IMR-90 (cell line): ENCODE results near the gene PDHB. TPM values are rescaled to one million over a fixed set of nuclear protein-coding genes. Genes with fewer than 3 reads are reported as not detected.

ENCODE experiments used
- ATAC-seq: fragments of 200-7000 bp; cut with Tn5 transposase; 2 replicates; pipeline ENCODE4 v1.9.1; 2020; ENCODE audit warnings: low read depth, mild to moderate bottlenecking, moderate library complexity
- BruUV-seq: library from RNA; stranded (reverse); fragments of 400-500 nt; replicated peaks from 2 replicates; lab custom pipeline; 2021; lab: Mats Ljungman, UMichigan
- CTCF ChIA-PET: fragments of 300-600 bp; formaldehyde crosslinking; extraction: SDS; loops from one replicate; lab custom pipeline; 2021; ENCODE audit warnings: antibody characterized with exemption; lab: Yijun Ruan, JAX
- POLR2A ChIA-PET: fragments of 300-600 bp; sonication (Branson Sonifier 250); formaldehyde crosslinking; loops from one replicate; lab custom pipeline; 2022; ENCODE audit warnings: antibody characterized with exemption; ENCODE audit not compliant: unreplicated experiment; lab: Charles Lee
- DNase-seq: peaks from one replicate; pipeline ENCODE4 v3.0.0; 2013
- H2AFZ ChIP-seq: replicated peaks from 2 replicates; pipeline ENCODE3; 2013; ENCODE audit warnings: low read length, mild to moderate bottlenecking; ENCODE audit not compliant: poor library complexity
- H2AK5ac ChIP-seq: 2 replicates; pipeline ENCODE4 v1.6.1; 2013; ENCODE audit warnings: low read depth, low read length, inconsistent platforms
- H2AK9ac ChIP-seq: replicated peaks from 2 replicates; pipeline ENCODE3; 2013; ENCODE audit warnings: mild to moderate bottlenecking, low read depth, low read length, moderate library complexity; ENCODE audit not compliant: poor library complexity
- H2BK120ac ChIP-seq: 2 replicates; pipeline ENCODE4 v1.6.1; 2013; ENCODE audit warnings: low read depth, low read length, inconsistent platforms
- H2BK15ac ChIP-seq: 3 replicates; pipeline ENCODE4 v1.6.1; 2013; ENCODE audit warnings: low read depth, low read length, inconsistent platforms
- H2BK20ac ChIP-seq: 2 replicates; pipeline ENCODE4 v1.6.1; 2013; ENCODE audit warnings: low read depth, mild to moderate bottlenecking, inconsistent platforms, low read length, moderate library complexity
- H2BK5ac ChIP-seq: 2 replicates; pipeline ENCODE4 v1.6.1; 2013; ENCODE audit warnings: mild to moderate bottlenecking, low read depth, low read length, inconsistent platforms; ENCODE audit not compliant: poor library complexity, severe bottlenecking
- H3K14ac ChIP-seq: replicated peaks from 2 replicates; pipeline ENCODE4 v1.6.1; 2013; ENCODE audit warnings: low read depth, low read length, inconsistent platforms
- H3K18ac ChIP-seq: 2 replicates; pipeline ENCODE4 v1.6.1; 2013; ENCODE audit warnings: low read depth, low read length, control low read depth
- H3K23ac ChIP-seq: 2 replicates; pipeline ENCODE4 v1.6.1; 2013; ENCODE audit warnings: low read depth, low read length, inconsistent platforms
- H3K27ac ChIP-seq: 2 replicates; pipeline ENCODE4 v1.5.1; 2013; ENCODE audit warnings: mild to moderate bottlenecking, control low read depth, low read length; ENCODE audit not compliant: insufficient read depth
- H3K27me3 ChIP-seq: 2 replicates; pipeline ENCODE4 v1.6.1; 2013; ENCODE audit warnings: low read length; ENCODE audit not compliant: control insufficient read depth, insufficient read depth
- H3K36me3 ChIP-seq: 2 replicates; pipeline ENCODE4 v1.6.1; 2013; ENCODE audit warnings: low read length, mixed read lengths; ENCODE audit not compliant: control insufficient read depth, insufficient read depth
- H3K4ac ChIP-seq: 2 replicates; pipeline ENCODE4 v1.6.1; 2013; ENCODE audit warnings: low read depth, low read length, inconsistent platforms
- H3K4me1 ChIP-seq: 2 replicates; pipeline ENCODE4 v1.6.1; 2013; ENCODE audit warnings: low read length, mixed read lengths; ENCODE audit not compliant: control insufficient read depth, insufficient read depth
- H3K4me2 ChIP-seq: 2 replicates; pipeline ENCODE4 v1.6.1; 2013; ENCODE audit warnings: low read depth, mild to moderate bottlenecking, control low read depth, low read length, moderate library complexity
- H3K4me3 ChIP-seq: 2 replicates; pipeline ENCODE4 v1.5.1; 2013; ENCODE audit warnings: low read depth, mild to moderate bottlenecking, control low read depth, low read length, moderate library complexity; ENCODE audit not compliant: insufficient read depth
- H3K56ac ChIP-seq: 2 replicates; pipeline ENCODE4 v1.6.1; 2013; ENCODE audit warnings: low read length, inconsistent platforms; ENCODE audit not compliant: insufficient read depth; ENCODE audit errors: extremely low read depth
- H3K79me1 ChIP-seq, 2 experiments: 2 replicates each; pipeline ENCODE4 v1.6.1; 2013; ENCODE audit warnings: low read length in 2 of 2, inconsistent platforms in 1 of 2, low read depth in 1 of 2
- H3K9ac ChIP-seq: 2 replicates; pipeline ENCODE4 v1.6.1; 2013; ENCODE audit warnings: low read depth, low read length, control low read depth
- H3K9me1 ChIP-seq: 2 replicates; pipeline ENCODE4 v1.6.1; 2013; ENCODE audit warnings: low read length, inconsistent platforms; ENCODE audit not compliant: insufficient read depth
- H3K9me3 ChIP-seq: 2 replicates; pipeline ENCODE4 v1.6.1; 2013; ENCODE audit warnings: low read length; ENCODE audit not compliant: control insufficient read depth, insufficient read depth
- H4K20me1 ChIP-seq: 2 replicates; pipeline ENCODE4 v1.6.1; 2013; ENCODE audit warnings: low read length, inconsistent platforms; ENCODE audit not compliant: insufficient read depth
- H4K5ac ChIP-seq: 2 replicates; pipeline ENCODE4 v1.6.1; 2013; ENCODE audit warnings: mild to moderate bottlenecking, low read depth, low read length, control low read depth
- H4K8ac ChIP-seq, 2 experiments: 2 replicates each; pipeline ENCODE4 v1.6.1; 2013; ENCODE audit warnings: low read depth in 2 of 2, low read length in 2 of 2, control low read depth in 1 of 2, inconsistent platforms in 1 of 2
- H4K91ac ChIP-seq: 2 replicates; pipeline ENCODE4 v1.6.1; 2013; ENCODE audit warnings: low read depth, low read length, inconsistent platforms; ENCODE audit not compliant: insufficient read depth
- BHLHE40 ChIP-seq: fragments of 150-350 bp; IDR thresholded peaks from 2 replicates; pipeline ENCODE4 v1.6.1; 2016; ENCODE audit warnings: mild to moderate bottlenecking, low read depth, low read length
- CEBPB ChIP-seq: IDR thresholded peaks from 2 replicates; pipeline ENCODE4 v1.6.1; 2012; ENCODE audit warnings: low read depth, low read length, improper control_type of control experiment
- CHD1 ChIP-seq: IDR thresholded peaks from 2 replicates; pipeline ENCODE4 v1.6.1; 2012; ENCODE audit warnings: low read depth, low read length, improper control_type of control experiment
- CTCF ChIP-seq: conservative IDR thresholded peaks from 2 replicates; pipeline ENCODE4 v1.5.1; 2012; ENCODE audit warnings: mild to moderate bottlenecking, low read depth, low read length, improper control_type of control experiment
- ELK1 ChIP-seq: fragments of 150-350 bp; IDR thresholded peaks from 2 replicates; pipeline ENCODE4 v1.6.1; 2016; ENCODE audit warnings: low read depth, mild to moderate bottlenecking, low read length, moderate library complexity, borderline replicate concordance
- FOS ChIP-seq: fragments of 150-350 bp; IDR thresholded peaks from 2 replicates; pipeline ENCODE4 v1.6.1; 2016; ENCODE audit warnings: low read depth, low read length
- MAFK ChIP-seq: IDR thresholded peaks from 2 replicates; pipeline ENCODE4 v1.6.1; 2012; ENCODE audit warnings: low read depth, low read length, improper control_type of control experiment
- MAZ ChIP-seq: IDR thresholded peaks from 2 replicates; pipeline ENCODE4 v1.6.1; 2012; ENCODE audit warnings: low read depth, mild to moderate bottlenecking, low read length, improper control_type of control experiment, moderate library complexity, borderline replicate concordance
- MXI1 ChIP-seq: IDR thresholded peaks from 2 replicates; pipeline ENCODE4 v1.6.1; 2012; ENCODE audit warnings: low read depth, mild to moderate bottlenecking, low read length, moderate library complexity, borderline replicate concordance
- NFE2L2 ChIP-seq: fragments of 150-350 bp; IDR thresholded peaks from 2 replicates; pipeline ENCODE4 v1.6.1; 2016; ENCODE audit warnings: low read depth, mild to moderate bottlenecking, low read length
- POLR2A ChIP-seq: IDR thresholded peaks from 2 replicates; pipeline ENCODE4 v1.6.1; 2012; ENCODE audit warnings: mild to moderate bottlenecking, low read depth, low read length
- RAD21 ChIP-seq: IDR thresholded peaks from 2 replicates; pipeline ENCODE4 v1.6.1; 2012; ENCODE audit warnings: low read length, improper control_type of control experiment
- RCOR1 ChIP-seq: IDR thresholded peaks from 2 replicates; pipeline ENCODE4 v1.6.1; 2012; ENCODE audit warnings: mild to moderate bottlenecking, low read length, improper control_type of control experiment; ENCODE audit not compliant: insufficient replicate concordance
- RFX5 ChIP-seq: IDR thresholded peaks from 2 replicates; pipeline ENCODE4 v1.8.0; 2012; ENCODE audit warnings: low read depth, mild to moderate bottlenecking, low read length, moderate library complexity
- SMC3 ChIP-seq: fragments of 150-350 bp; IDR thresholded peaks from 2 replicates; pipeline ENCODE4 v1.6.1; 2016; ENCODE audit warnings: low read depth, mild to moderate bottlenecking, antibody characterized with exemption, low read length, moderate library complexity
- USF2 ChIP-seq: fragments of 150-350 bp; IDR thresholded peaks from 2 replicates; pipeline ENCODE4 v1.6.1; 2017; ENCODE audit warnings: mild to moderate bottlenecking, antibody characterized with exemption, low read length, low read depth
- WGBS, 2 experiments: methylation state at CpG; one replicate each; pipeline versions ENCODE4 v1.1.5 to v1.1.7; 2013; ENCODE audit warnings: missing lambda C conversion rate in 2 of 2; ENCODE audit not compliant: insufficient read length in 1 of 2; ENCODE audit errors: extremely low coverage in 2 of 2; 5-methylcytosine and 5-hydroxymethylcytosine counted together
- dilution Hi-C: fragments of 300-500 bp; cut with HindIII; formaldehyde crosslinking; loops from one replicate; pipeline ENCODE4 v1.14.3; 2018; ENCODE audit warnings: low sequenced_read_pairs; ENCODE audit not compliant: unreplicated experiment
- in situ Hi-C: fragments of 300-500 bp; cut with MboI; formaldehyde crosslinking; loops from 3 replicates; pipeline ENCODE4 v1.14.3; 2019; ENCODE audit warnings: low sequenced_read_pairs, inconsistent platforms, mixed read lengths
- intact Hi-C: fragments of 100-400 bp; cut with micrococcal nuclease; formaldehyde crosslinking; loops from 2 replicates; pipeline ENCODE4 v1.10.0; 2022
- polyA plus RNA-seq, 3 experiments: library from polyadenylated mRNA; depleted of rRNA; stranded (reverse); fragments of >200 nt; gene quantifications; 2 replicates each; pipeline ENCODE4 v1.2.3, GENCODE V29; 2012; ENCODE audit warnings: low replicate concordance in 1 of 3
- total RNA-seq: library from RNA; depleted of rRNA; stranded (reverse); fragments of >200 nt; gene quantifications from 2 replicates; pipeline ENCODE4 v1.2.3, GENCODE V29; 2012

Gene PDHB
- total and polyA plus RNA-seq, 2 of the 4 experiments (the other 2 are of a cell fraction) = 69.2 to 73.5 TPM

- Histone ChIP-seq H2AK5ac (no peak overlapping the region), H3K4ac (no peak overlapping the region), H3K4me1 (peaks cover 18% of the 10 kb centered on the region), H4K20me1 (no peaks in the 10 kb centered on the region), H2BK5ac (no peak overlapping the region), H2BK20ac (no peak overlapping the region), H3K56ac (no peak overlapping the region), H3K18ac (no peak overlapping the region), H3K9me1 (peaks cover 9% of the 10 kb centered on the region), H3K27me3 (no peaks in the 10 kb centered on the region), H2AK9ac (no peak overlapping the region), H3K36me3 (no peaks in the 10 kb centered on the region), H4K8ac (no peak overlapping the region), H3K9ac (no peak overlapping the region), H4K5ac (no peak overlapping the region), H3K4me3 (no peak overlapping the region), H4K91ac (no peak overlapping the region), H3K79me1 (no peaks in the 10 kb centered on the region), H3K4me2 (no peak overlapping the region), H3K14ac (no peak overlapping the region), H2AFZ (no peak overlapping the region), H2BK120ac (no peak overlapping the region), H3K23ac (no peak overlapping the region), H2BK15ac (no peak overlapping the region), H3K9me3 (no peaks in the 10 kb centered on the region), H3K27ac (no peak overlapping the region)
- ATAC-seq (no peak), DNase-seq (no peak)
- dilution Hi-C loops (no loop called here), in situ Hi-C loops (no loop called here), intact Hi-C loops (no loop called here)
- POLR2A ChIA-PET = no interaction called here
- 100% methylated on average over 1 of the region's 4 CpGs; no CpG with 5 or more reads in 1 of the 2 experiments for WGBS, 2 experiments
- BruUV-seq = no TSS peak
- no peak for TF ChIP-seq MAFK
- no peak for TF ChIP-seq SMC3
- TF ChIP-seq MAZ = no peak
- no peak for TF ChIP-seq CEBPB
- no peak for TF ChIP-seq NFE2L2
- TF ChIP-seq RCOR1 = no peak
- no peak for TF ChIP-seq FOS
- no peak for TF ChIP-seq USF2
- no peak for TF ChIP-seq BHLHE40
- TF ChIP-seq CHD1 = no peak
- no peak for TF ChIP-seq CTCF
- TF ChIP-seq ELK1 = no peak
- no peak for TF ChIP-seq RFX5
- no peak for TF ChIP-seq POLR2A
- TF ChIP-seq RAD21 = no peak
- no peak for TF ChIP-seq MXI1
- CTCF ChIA-PET = no interaction called here
Observed at GRCh38 chr3:58466899-58467563, 33.4 kb upstream of the PDHB start.
